Mesenchymal stem cell (in vitro differentiated cells and primary cell): ENCODE results near the gene GP1BA.

ENCODE experiments used
- DNase-seq: peaks from one replicate; pipeline ENCODE4 v3.0.0-alpha.2; 2013
- H2AFZ ChIP-seq: one replicate; pipeline ENCODE4 v1.6.1; 2013; ENCODE audit warnings: low read depth, mild to moderate bottlenecking, control low read depth, inconsistent platforms, low read length, moderate library complexity
- H2AK5ac ChIP-seq: 2 replicates; pipeline ENCODE4 v1.6.1; 2013; ENCODE audit warnings: low read length, moderate library complexity, mild to moderate bottlenecking, inconsistent platforms; ENCODE audit not compliant: severe bottlenecking
- H2BK120ac ChIP-seq: one replicate; pipeline ENCODE4 v1.6.1; 2013; ENCODE audit warnings: low read depth, mild to moderate bottlenecking, inconsistent platforms, low read length, moderate library complexity
- H2BK12ac ChIP-seq, 2 experiments: one replicate each; pipeline ENCODE4 v1.6.1; 2013; ENCODE audit warnings: inconsistent platforms in 2 of 2, low read length in 2 of 2, mild to moderate bottlenecking in 2 of 2, moderate library complexity in 2 of 2, control low read depth in 1 of 2
- H2BK15ac ChIP-seq: one replicate; pipeline ENCODE4 v1.6.1; 2013; ENCODE audit warnings: mild to moderate bottlenecking, low read depth, inconsistent platforms; ENCODE audit not compliant: poor library complexity, severe bottlenecking
- H2BK5ac ChIP-seq: 2 replicates; pipeline ENCODE4 v1.6.1; 2013; ENCODE audit warnings: low read depth, mild to moderate bottlenecking, low read length, control low read depth, inconsistent platforms; ENCODE audit not compliant: poor library complexity, severe bottlenecking
- H3K14ac ChIP-seq, 2 experiments: one replicate each; pipeline ENCODE4 v1.6.1; 2013; ENCODE audit warnings: inconsistent platforms in 2 of 2, low read length in 2 of 2, control low read depth in 1 of 2, mild to moderate bottlenecking in 1 of 2, moderate library complexity in 1 of 2
- H3K18ac ChIP-seq, 2 experiments: one replicate each; pipeline ENCODE4 v1.6.1; 2013; ENCODE audit warnings: inconsistent platforms in 2 of 2, low read length in 2 of 2, control low read depth in 1 of 2, low read depth in 1 of 2, mild to moderate bottlenecking in 1 of 2
- H3K23ac ChIP-seq, 2 experiments: one replicate each; pipeline ENCODE4 v1.6.1; 2013; ENCODE audit warnings: inconsistent platforms in 2 of 2, low read length in 2 of 2, mild to moderate bottlenecking in 2 of 2, moderate library complexity in 2 of 2, control low read depth in 1 of 2
- H3K27ac ChIP-seq: 2 replicates; pipeline ENCODE4 v1.5.1; 2013; ENCODE audit warnings: mild to moderate bottlenecking, moderate library complexity, low read length, control low read depth, inconsistent platforms; ENCODE audit not compliant: poor library complexity, severe bottlenecking
- H3K27me3 ChIP-seq, 2 experiments: 2 replicates each; pipeline versions ENCODE4 v1.6.1 to v1.7.0; 2013; ENCODE audit warnings: low read length in 2 of 2, mild to moderate bottlenecking in 2 of 2, moderate library complexity in 2 of 2, control low read depth in 1 of 2, inconsistent platforms in 1 of 2; ENCODE audit not compliant: control insufficient read depth in 1 of 2, insufficient read depth in 1 of 2
- H3K36me3 ChIP-seq, 2 experiments: 2 replicates each; pipeline versions ENCODE4 v1.6.1 to v1.7.0; 2013; ENCODE audit warnings: low read length in 2 of 2, control low read depth in 1 of 2, inconsistent platforms in 1 of 2, low read depth in 1 of 2, mild to moderate bottlenecking in 1 of 2; ENCODE audit not compliant: insufficient read depth in 2 of 2, control insufficient read depth in 1 of 2
- H3K4ac ChIP-seq, 2 experiments: one replicate each; pipeline ENCODE4 v1.6.1; 2013; ENCODE audit warnings: inconsistent platforms in 2 of 2, low read length in 2 of 2, mild to moderate bottlenecking in 2 of 2, moderate library complexity in 2 of 2, control low read depth in 1 of 2, low read depth in 1 of 2
- H3K4me1 ChIP-seq: 2 replicates; pipeline ENCODE4 v1.6.1; 2013; ENCODE audit warnings: low read depth, low read length, control low read depth; ENCODE audit not compliant: control insufficient read depth, insufficient read depth
- H3K4me2 ChIP-seq: 2 replicates; pipeline ENCODE4 v1.6.1; 2013; ENCODE audit warnings: low read length, mild to moderate bottlenecking, inconsistent platforms; ENCODE audit not compliant: poor library complexity, severe bottlenecking
- H3K4me3 ChIP-seq, 2 experiments: 2 replicates each; pipeline versions ENCODE4 v1.5.1 to v1.7.0; 2013; ENCODE audit warnings: low read length in 2 of 2, mild to moderate bottlenecking in 2 of 2, control low read depth in 1 of 2, low read depth in 1 of 2; ENCODE audit not compliant: insufficient read depth in 1 of 2
- H3K79me1 ChIP-seq: replicated peaks from 2 replicates; pipeline ENCODE4 v1.6.1; 2013; ENCODE audit warnings: mild to moderate bottlenecking, control low read depth, low read length, inconsistent platforms; ENCODE audit not compliant: poor library complexity, severe bottlenecking
- H3K9ac ChIP-seq: 2 replicates; pipeline ENCODE4 v1.7.0; 2013; ENCODE audit warnings: mild to moderate bottlenecking, low read length, moderate library complexity
- H3K9me3 ChIP-seq: 2 replicates; pipeline ENCODE4 v1.7.0; 2013; ENCODE audit warnings: mild to moderate bottlenecking, low read length; ENCODE audit not compliant: control insufficient read depth
- H4K8ac ChIP-seq: one replicate; pipeline ENCODE4 v1.6.1; 2013; ENCODE audit warnings: inconsistent platforms, mild to moderate bottlenecking, low read length, moderate library complexity
- H4K91ac ChIP-seq: one replicate; pipeline ENCODE4 v1.6.1; 2013; ENCODE audit warnings: mild to moderate bottlenecking, low read length, inconsistent platforms
- WGBS: methylation state at CpG from one replicate; pipeline ENCODE4 v1.1.7; 2013; ENCODE audit warnings: mixed read lengths; 5-methylcytosine and 5-hydroxymethylcytosine counted together

GP1BA gene

DNA sequence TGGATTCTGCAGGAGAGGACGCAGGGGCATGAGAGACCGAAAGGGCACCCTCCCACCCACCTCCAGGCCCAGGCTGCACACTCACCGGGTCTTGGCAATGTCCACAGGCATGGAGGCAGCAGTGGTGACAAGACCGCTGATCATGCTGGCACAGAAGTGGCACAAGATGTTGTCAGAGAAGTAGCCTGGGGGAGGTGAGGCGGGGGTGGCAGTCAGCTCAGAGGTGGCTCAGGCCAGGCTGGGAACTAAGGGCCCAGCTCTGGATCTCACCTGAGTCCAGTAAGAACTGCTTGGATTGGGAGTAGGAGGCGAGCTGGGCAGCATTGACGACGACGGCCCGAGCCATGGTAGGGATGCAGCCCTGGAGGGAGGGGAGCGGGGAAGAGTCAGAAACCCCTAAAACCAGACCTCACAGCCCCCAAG lies 6.0 kb downstream of the GP1BA start:
- peaks cover 47 to 50% of the 10 kb centered on the region in 2 experiments for H3K36me3 ChIP-seq
- H3K4me1 ChIP-seq, result peaks cover 35% of the 10 kb centered on the region
- H2BK120ac ChIP-seq, result no peak overlapping the region
- H3K9me3 ChIP-seq, result no peaks in the 10 kb centered on the region
- H3K79me1 ChIP-seq, result peaks cover 28% of the 10 kb centered on the region
- peak overlapping the region; percentile 47 for H2AK5ac ChIP-seq
- no peak overlapping the region for H3K4me3 ChIP-seq
- no peak overlapping the region for H2BK15ac ChIP-seq
- H2BK12ac ChIP-seq, result no peak overlapping the region
- no peak overlapping the region for H3K14ac ChIP-seq
- peak overlapping the region; percentile 14 for H3K4me2 ChIP-seq
- H2AFZ ChIP-seq, result no peak overlapping the region
- H3K27me3 ChIP-seq, result no peaks in the 10 kb centered on the region
- no peak overlapping the region for H3K4ac ChIP-seq
- H4K91ac ChIP-seq, result peak overlapping the region; percentile 53
- H3K18ac ChIP-seq, result no peak overlapping the region
- H4K8ac ChIP-seq, result peak overlapping the region; percentile 69
- H3K27ac ChIP-seq, result no peak overlapping the region
- peak overlapping the region; percentile 97 for H3K9ac ChIP-seq
- H3K23ac ChIP-seq, result no peak overlapping the region
- H2BK5ac ChIP-seq, result no peak overlapping the region
- no peak for DNase-seq
- WGBS, result 94% methylated on average over 7 of the region's 11 CpGs

DNA sequence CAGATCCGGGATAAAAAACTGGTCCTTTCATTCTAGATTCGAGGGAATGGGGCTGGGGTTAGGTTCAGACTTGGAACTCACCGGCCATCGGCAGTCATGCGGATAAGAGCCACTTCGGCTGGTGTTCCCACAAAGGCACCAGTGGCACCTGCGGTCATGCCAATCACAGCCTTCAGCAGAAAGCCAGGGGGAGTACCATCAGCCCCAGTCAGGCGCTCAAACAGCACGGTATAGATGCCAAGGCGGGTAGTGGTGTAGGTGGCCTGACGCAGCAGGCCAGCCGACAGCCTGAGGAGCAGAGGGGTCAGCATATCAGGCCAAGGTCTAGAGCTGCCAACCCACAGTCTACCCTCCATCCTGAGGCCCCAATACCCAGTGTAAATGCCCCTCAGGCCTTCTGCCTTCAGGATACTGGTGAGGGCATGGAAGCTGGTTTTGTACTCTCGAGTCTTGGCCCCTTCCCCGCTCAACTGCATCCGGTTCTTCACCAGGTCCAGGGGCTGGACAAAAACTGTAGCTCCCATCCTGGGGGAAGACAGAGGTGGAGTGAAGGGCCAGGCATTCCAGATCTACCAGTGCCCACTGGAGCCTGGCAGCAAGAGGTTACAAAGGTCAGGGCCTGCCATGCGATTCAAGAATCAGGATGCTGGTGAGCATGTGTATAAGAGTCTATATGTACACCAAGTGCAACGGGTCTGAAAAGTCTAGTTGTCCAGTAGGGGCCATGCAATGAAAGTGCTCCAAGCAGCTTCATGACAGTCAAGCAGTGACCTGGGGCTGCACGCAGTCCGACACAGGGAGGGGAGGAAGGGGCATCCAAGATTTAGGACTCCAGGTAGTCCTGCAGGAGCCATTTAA lies 6.8 kb downstream of the GP1BA start:
- H2BK5ac ChIP-seq, result no peak overlapping the region
- H3K27me3 ChIP-seq, result no peaks in the 10 kb centered on the region
- no peak overlapping the region for H2BK120ac ChIP-seq
- peak overlapping the region; percentile 58 for H3K4me2 ChIP-seq
- H3K36me3 ChIP-seq, result peaks cover 54 to 56% of the 10 kb centered on the region in 2 experiments
- H3K27ac ChIP-seq, result peak overlapping the region; percentile 93
- H2BK12ac ChIP-seq, result no peak overlapping the region
- DNase-seq, result peak; percentile 46
- peak overlapping the region; percentile 19 to 89 for H3K14ac ChIP-seq
- peak overlapping the region; percentile 13 for H2AK5ac ChIP-seq
- H3K4ac ChIP-seq, result peak overlapping the region; percentile 81 to 95
- WGBS, result 76% methylated on average over 19 of the region's 19 CpGs
- peaks cover 33% of the 10 kb centered on the region for H3K4me1 ChIP-seq
- peaks cover 25% of the 10 kb centered on the region for H3K79me1 ChIP-seq
- no peaks in the 10 kb centered on the region for H3K9me3 ChIP-seq
- no peak overlapping the region for H2BK15ac ChIP-seq
- peak overlapping the region; percentile 97 for H3K9ac ChIP-seq
- H3K4me3 ChIP-seq, result peak overlapping the region; percentile 78 to 98
- H2AFZ ChIP-seq, result no peak overlapping the region
- H4K91ac ChIP-seq, result peak overlapping the region; percentile 43
- H3K23ac ChIP-seq, result peak overlapping the region in 1 of 2 experiments; percentile 77
- peak overlapping the region; percentile 90 for H4K8ac ChIP-seq
- H3K18ac ChIP-seq, result peak overlapping the region; percentile 88 to 90

DNA sequence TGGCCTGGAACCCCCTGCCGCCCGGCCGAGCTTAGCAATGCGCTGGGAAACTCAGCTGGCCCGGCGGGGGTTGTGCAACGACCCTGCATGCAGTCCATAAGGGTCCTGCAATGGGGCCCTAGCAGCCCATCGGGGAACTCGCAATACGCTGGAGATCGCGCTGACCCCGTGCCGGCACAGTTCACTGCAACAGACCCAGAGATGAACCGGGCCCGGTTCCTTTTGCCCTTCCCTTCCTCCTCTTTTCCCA lies 7.4 kb downstream of the GP1BA start:
- peaks cover 56 to 61% of the 10 kb centered on the region in 2 experiments for H3K36me3 ChIP-seq
- H3K18ac ChIP-seq, result peak overlapping the region; percentile 88 to 90
- peak overlapping the region in 1 of 2 experiments; percentile 38 for H3K23ac ChIP-seq
- no peak overlapping the region for H2BK12ac ChIP-seq
- H3K9me3 ChIP-seq, result no peaks in the 10 kb centered on the region
- H3K27me3 ChIP-seq, result no peaks in the 10 kb centered on the region
- H2BK120ac ChIP-seq, result peak overlapping the region; percentile 65
- H4K8ac ChIP-seq, result peak overlapping the region; percentile 90
- no peak overlapping the region for H2BK15ac ChIP-seq
- H4K91ac ChIP-seq, result peak overlapping the region; percentile 43
- H3K4ac ChIP-seq, result peak overlapping the region; percentile 81 to 95
- under 1% methylated on average over 7 of the region's 16 CpGs for WGBS
- peak overlapping the region; percentile 39 for H2BK5ac ChIP-seq
- peak overlapping the region; percentile 93 for H3K27ac ChIP-seq
- DNase-seq, result no peak
- H3K79me1 ChIP-seq, result peaks cover 25% of the 10 kb centered on the region
- peak overlapping the region; percentile 97 for H3K9ac ChIP-seq
- H3K4me3 ChIP-seq, result peak overlapping the region; percentile 78 to 98
- no peak overlapping the region for H2AK5ac ChIP-seq
- H2AFZ ChIP-seq, result peak overlapping the region; percentile 57
- H3K4me1 ChIP-seq, result peaks cover 29% of the 10 kb centered on the region
- H3K4me2 ChIP-seq, result peak overlapping the region; percentile 58
- peak overlapping the region; percentile 19 to 89 for H3K14ac ChIP-seq

DNA sequence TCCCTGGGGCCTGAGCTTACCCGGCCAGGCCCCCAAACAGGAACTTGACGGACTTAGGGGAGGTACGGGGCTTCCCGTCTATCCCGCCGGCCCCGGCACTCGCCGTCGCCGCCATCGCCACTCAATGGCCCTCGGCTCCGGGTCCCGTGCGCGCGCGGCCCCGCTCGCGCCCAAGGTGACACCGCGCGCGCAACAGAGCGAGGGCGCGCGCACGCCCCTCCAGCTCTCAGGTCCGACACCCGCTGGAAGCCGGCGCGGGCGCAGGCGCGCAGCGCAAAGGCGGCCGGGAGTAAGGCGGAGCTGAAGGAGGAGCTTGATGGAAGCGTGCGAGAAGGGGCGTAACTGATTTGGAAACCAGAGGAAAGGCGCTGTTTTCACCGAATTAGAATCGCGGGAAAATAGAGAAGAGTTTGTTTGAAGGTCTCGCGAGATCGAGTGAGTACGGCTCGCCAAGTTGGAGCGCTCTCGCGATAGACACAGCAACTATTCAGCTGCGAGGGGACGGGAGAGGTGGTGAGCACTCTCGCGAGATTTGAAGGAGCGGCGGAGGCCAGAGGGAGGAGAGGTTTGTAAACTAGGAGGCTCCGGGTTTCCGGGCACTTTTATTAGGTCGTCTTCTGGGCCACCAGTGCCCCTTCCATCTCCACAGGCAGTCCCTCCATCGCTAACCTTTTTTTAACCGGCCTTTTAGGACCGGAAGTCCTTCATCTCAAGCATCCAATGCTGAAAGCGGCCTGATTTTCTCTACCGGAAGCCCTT lies 7.9 kb downstream of the GP1BA start, which contains the start of the genes RNF167 and SLC25A11:
Gene RNF167, plus strand, starts transcription at position 473 of the 759 bp plus-strand sequence. CDS start 642 bp downstream, outside the sequence.
Gene SLC25A11, minus strand, starts transcription at position 251 of the 759 bp plus-strand sequence. Its CDS starts 136 bp downstream, at position 115.
- Histone ChIP-seq H3K9ac (peak within 1 kb of the TSS; percentile 97), H3K23ac (peak within 1 kb of the TSS in 1 of 2 experiments; percentile 77), H3K36me3 (peaks cover 61 to 66% of the 10 kb centered on the region in 2 experiments), H4K91ac (peak within 1 kb of the TSS; percentile 94), H3K4me3 (peak within 1 kb of the TSS; percentile 80 to 98), H4K8ac (peak within 1 kb of the TSS; percentile 95), H3K14ac (peak within 1 kb of the TSS; percentile 86 to 90), H3K27me3 (no peaks in the 10 kb centered on the region), H2BK12ac (no peak within 1 kb of the TSS), H3K18ac (peak within 1 kb of the TSS; percentile 88 to 90), H3K4me1 (peaks cover 32% of the 10 kb centered on the region), H3K79me1 (peaks cover 25% of the 10 kb centered on the region), H2BK5ac (peak within 1 kb of the TSS; percentile 67), H2BK15ac (no peak within 1 kb of the TSS), H2AFZ (peak within 1 kb of the TSS; percentile 57), H3K4ac (peak within 1 kb of the TSS; percentile 95 to 96), H3K4me2 (peak within 1 kb of the TSS; percentile 94), H3K27ac (peak within 1 kb of the TSS; percentile 98), H2AK5ac (peak within 1 kb of the TSS; percentile 79), H3K9me3 (no peaks in the 10 kb centered on the region), H2BK120ac (peak within 1 kb of the TSS; percentile 86)
- DNase-seq, result peak; percentile 100
- WGBS, result under 1% methylated on average over 68 of the region's 72 CpGs
